Measurements from ENCODE around the gene AGXT. TPM values are rescaled to one million over a fixed set of nuclear protein-coding genes. Genes with fewer than 3 reads are reported as not detected.

The AGXT gene
- total RNA-seq, 1 experiment from 2014 or later: 0.34 TPM

GRCh38 chr2:240922245-240922981 lies 53.8 kb downstream of the AGXT start (continued):
- TF ChIP-seq CTCF (IDR thresholded peaks at IDR 0.05 in 2 of 3, conservative IDR thresholded peaks at IDR 0.05 in 1 of 3; ENCODE audit: borderline replicate concordance in 1 of 3, insufficient read depth in 1 of 3, low read depth in 2 of 3, low read length in 2 of 3) (no peak), ELF1 (IDR thresholded peaks at IDR 0.05; ENCODE audit: borderline replicate concordance, low read depth) (no peak)

- no peaks in the 10 kb centered on the region for H3K9me2 ChIP-seq (ENCODE audit: insufficient read depth)
- DNase-seq (ENCODE audit: low read depth, low spot score): no peak
Observed at GRCh38 chr2:240922982-240923537, 54.4 kb downstream of the AGXT start.

More at GRCh38 chr2:240922982-240923537, 54.4 kb downstream of the AGXT start:
- Histone ChIP-seq H3K4me1 (ENCODE audit: control insufficient read depth in 1 of 2, insufficient read depth in 2 of 2, low read length in 2 of 2) (peaks cover 5 to 17% of the 10 kb centered on the region in 2 experiments; a peak in 3 of 4 replicates), H3K27ac (ENCODE audit: low read depth, low read length) (no peak overlapping the region), H3K27me3 (ENCODE audit: insufficient read depth, low read length) (no peaks in the 10 kb centered on the region), H2AFZ (ENCODE audit: low read depth, low read length, poor library complexity, severe bottlenecking) (no peak overlapping the region), H3K9ac (ENCODE audit: low read length) (no peak overlapping the region), H3K4me2 (ENCODE audit: low read length) (no peak overlapping the region), H3K9me3 (ENCODE audit: control insufficient read depth in 1 of 2, insufficient read depth in 1 of 2, low read depth in 1 of 2, low read length in 2 of 2) (no peaks in the 10 kb centered on the region), H3K4me3 (replicated peaks in 1 of 2; ENCODE audit: low read depth in 1 of 2, low read length in 2 of 2) (no peak overlapping the region), H3K36me3 (ENCODE audit: control insufficient read depth in 1 of 2, insufficient read depth in 2 of 2, low read length in 2 of 2) (no peaks in the 10 kb centered on the region), H3K79me2 (ENCODE audit: insufficient read depth, low read length) (no peaks in the 10 kb centered on the region), H4K20me1 (ENCODE audit: insufficient read depth) (no peaks in the 10 kb centered on the region)
- TF ChIP-seq REST (IDR thresholded peaks at IDR 0.05; ENCODE audit: low read depth): no peak
- TF ChIP-seq SP1 (IDR thresholded peaks at IDR 0.05; ENCODE audit: low read depth): no peak
- no peak for TF ChIP-seq CTCF (IDR thresholded peaks at IDR 0.05 in 2 of 3, conservative IDR thresholded peaks at IDR 0.05 in 1 of 3; ENCODE audit: borderline replicate concordance in 1 of 3, insufficient read depth in 1 of 3, low read depth in 2 of 3, low read length in 2 of 3)
- TF ChIP-seq ATF3 (IDR thresholded peaks at IDR 0.05): no peak
- no peak for TF ChIP-seq ZBTB33 (IDR thresholded peaks at IDR 0.05; ENCODE audit: extremely low read depth, insufficient replicate concordance, low read length)
- intact Hi-C loops (cut with micrococcal nuclease): no loop called here
- ATAC-seq: no peak
- ChIA-PET CTCF (no interaction called here), POLR2A (no interaction called here), RAD21 (ENCODE audit: low non-redundant PET in 1 of 2, low total read pairs in 2 of 2, uncharacterized antibody in 2 of 2, unreplicated experiment in 2 of 2) (no interaction called here)
- BruUV-seq (replicated peaks): no TSS peak
